HepG2 (cell line): ENCODE measurements around the gene ZBTB44. TPM values are rescaled to one million over a fixed set of nuclear protein-coding genes. Genes with fewer than 3 reads are reported as not detected.

Experiments used
- ATAC-seq: fragments of 200-7000 bp; cut with Tn5 transposase; 3 replicates; pipeline ENCODE4 v1.9.1; 2020; ENCODE audit warnings: mild to moderate bottlenecking, moderate library complexity
- BruUV-seq: library from RNA; stranded (reverse); fragments of 400-500 nt; replicated peaks from 2 replicates; lab custom pipeline; 2021; lab: Mats Ljungman, UMichigan
- CTCF ChIA-PET: fragments of 300-600 bp; formaldehyde crosslinking; extraction: SDS; loops from one replicate; lab custom pipeline; 2021; ENCODE audit warnings: low total read pairs, inconsistent platforms, low intra/inter-chr PET ratio; lab: Yijun Ruan, JAX
- POLR2A ChIA-PET: fragments of 350-600 bp; sonication (Branson Sonifier 250); formaldehyde crosslinking; loops from one replicate; lab custom pipeline; 2020; ENCODE audit warnings: antibody characterized with exemption, inconsistent platforms; lab: Yijun Ruan, JAX
- DNase-seq: peaks from one replicate; pipeline ENCODE4 v3.0.0-alpha.2; 2015; ENCODE audit warnings: low spot score
- FAIRE-seq: peaks from 3 replicates; lab custom pipeline; 2011; peaks lifted over from hg19 to GRCh38; lab: Jason Lieb, UNC
- H2AFZ ChIP-seq: one replicate; pipeline ENCODE4 v1.6.1; 2011; ENCODE audit warnings: low read length, inconsistent platforms
- H3K27ac ChIP-seq: fragments of 300-600 bp; 3 replicates; pipeline ENCODE4 v1.8.0; 2011; ENCODE audit warnings: mixed run types, mild to moderate bottlenecking, mixed read lengths, low read length, inconsistent platforms; ENCODE audit not compliant: insufficient read depth; ENCODE audit errors: extremely low read length
- H3K27me3 ChIP-seq, 2 experiments: fragments of 200-600 bp in 1 of 2; 2 replicates in 1 of 2; 3 replicates in 1 of 2; pipeline versions ENCODE4 v1.6.0 to v1.8.0; 2011; ENCODE audit warnings: low read length in 2 of 2, mild to moderate bottlenecking in 2 of 2, moderate library complexity in 2 of 2, inconsistent platforms in 1 of 2; ENCODE audit not compliant: insufficient read depth in 2 of 2, control insufficient read depth in 1 of 2
- H3K36me3 ChIP-seq, 2 experiments: fragments of 200-600 bp in 1 of 2; replicated peaks in 1 of 2; 2 replicates in 1 of 2; 3 replicates in 1 of 2; pipeline versions ENCODE4 v1.5.1 to v1.8.0; 2011; ENCODE audit warnings: low read length in 2 of 2, inconsistent platforms in 1 of 2; ENCODE audit not compliant: insufficient read depth in 2 of 2, control insufficient read depth in 1 of 2
- H3K4me1 ChIP-seq: 2 replicates; pipeline ENCODE4 v1.5.1; 2012; ENCODE audit warnings: low read length, inconsistent platforms; ENCODE audit not compliant: insufficient read depth
- H3K4me2 ChIP-seq: 2 replicates; pipeline ENCODE4 v1.6.0; 2011; ENCODE audit warnings: low read depth, low read length, inconsistent platforms
- H3K4me3 ChIP-seq, 3 experiments: fragments of 200-600 bp in 1 of 3; sonication (generic), shearing (Covaris generic) in 1 of 3; replicated peaks in 1 of 3; 2 replicates each; pipeline ENCODE4 v1.5.1; 2011 to 2016; ENCODE audit warnings: low read length in 3 of 3, inconsistent platforms in 2 of 3, low read depth in 2 of 3, mild to moderate bottlenecking in 2 of 3, control low read depth in 1 of 3, mixed read lengths in 1 of 3; ENCODE audit not compliant: insufficient read depth in 1 of 3
- H3K79me2 ChIP-seq: one replicate; pipeline ENCODE4 v1.6.1; 2011; ENCODE audit warnings: low read length, inconsistent platforms; ENCODE audit not compliant: insufficient read depth
- H3K9ac ChIP-seq: 2 replicates; pipeline ENCODE4 v1.6.0; 2011; ENCODE audit warnings: mild to moderate bottlenecking, low read depth, low read length, inconsistent platforms; ENCODE audit not compliant: insufficient read depth
- H3K9me3 ChIP-seq: 2 replicates; pipeline ENCODE4 v1.5.1; 2012; ENCODE audit warnings: mild to moderate bottlenecking, low read length
- H4K20me1 ChIP-seq: 2 replicates; pipeline ENCODE4 v1.6.0; 2011; ENCODE audit warnings: inconsistent platforms, mild to moderate bottlenecking, low read length, moderate library complexity; ENCODE audit not compliant: insufficient read depth
- FOXO4 ChIP-seq: sonication (generic); formaldehyde crosslinking; conservative IDR thresholded peaks from 2 replicates; pipeline ENCODE4 v1.8.1; 2023; ENCODE audit warnings: missing genetic modification reagents
- GATAD2A ChIP-seq: IDR thresholded peaks from 2 replicates; pipeline ENCODE4 v1.6.1; 2016
- HOXA3 ChIP-seq: sonication (generic); formaldehyde crosslinking; IDR thresholded peaks from 2 replicates; pipeline ENCODE4 v1.5.0; 2020; ENCODE audit warnings: missing genetic modification reagents
- KLF6 ChIP-seq: IDR thresholded peaks from 2 replicates; pipeline ENCODE4 v1.8.0; 2016; ENCODE audit warnings: missing biosample characterization, missing genetic modification reagents
- LCORL ChIP-seq, 2 experiments: fragments of 450-650 bp in 1 of 2; sonication (generic) in 1 of 2; formaldehyde crosslinking in 1 of 2; IDR thresholded peaks; 2 replicates each; pipeline versions ENCODE4 v1.5.0 to v1.6.1; 2017 to 2020; ENCODE audit warnings: antibody characterized with exemption in 1 of 2, missing genetic modification reagents in 1 of 2
- MTA3 ChIP-seq: sonication (generic); formaldehyde crosslinking; IDR thresholded peaks from 2 replicates; pipeline ENCODE4 v1.4.0; 2020; ENCODE audit warnings: missing genetic modification reagents
- PAXIP1 ChIP-seq: sonication (generic); formaldehyde crosslinking; conservative IDR thresholded peaks from 2 replicates; pipeline ENCODE4 v1.4.0; 2020; ENCODE audit warnings: mild to moderate bottlenecking, missing genetic modification reagents, moderate library complexity
- PREB ChIP-seq: sonication (generic); formaldehyde crosslinking; IDR thresholded peaks from 2 replicates; pipeline ENCODE4 v1.4.0; 2020; ENCODE audit warnings: missing genetic modification reagents
- ZNF432 ChIP-seq: sonication (generic); formaldehyde crosslinking; IDR thresholded peaks from 2 replicates; pipeline ENCODE4 v1.5.0; 2020; ENCODE audit warnings: missing genetic modification reagents, mild to moderate bottlenecking, borderline replicate concordance
- ZNF670 ChIP-seq: sonication (generic); formaldehyde crosslinking; IDR thresholded peaks from 2 replicates; pipeline ENCODE4 v1.8.0; 2022; ENCODE audit warnings: mild to moderate bottlenecking, missing genetic modification reagents, borderline replicate concordance
- ZNF710 ChIP-seq: sonication (generic); formaldehyde crosslinking; IDR thresholded peaks from 2 replicates; pipeline ENCODE4 v1.5.0; 2020; ENCODE audit warnings: mild to moderate bottlenecking, missing genetic modification reagents, borderline replicate concordance
- ZNF83 ChIP-seq: sonication (generic); formaldehyde crosslinking; IDR thresholded peaks from 2 replicates; pipeline ENCODE4 v1.4.0; 2020; ENCODE audit warnings: missing genetic modification reagents, mild to moderate bottlenecking, borderline replicate concordance
- WGBS: methylation state at CpG from one replicate; pipeline ENCODE4 v1.1.6; 2017; ENCODE audit warnings: low lambda C conversion rate; 5-methylcytosine and 5-hydroxymethylcytosine counted together
- in situ Hi-C: cut with HindIII; loops from 2 replicates; pipeline ENCODE4 v1.10.0; 2017; ENCODE audit warnings: low pct_unique_long_range_greater_than_20kb; ENCODE audit not compliant: extremely low pct_ligation_motif_present
- intact Hi-C: fragments of 100-400 bp; cut with micrococcal nuclease; formaldehyde crosslinking; loops from one replicate; pipeline ENCODE4 v1.10.0; 2022; ENCODE audit not compliant: unreplicated experiment
- polyA plus RNA-seq, 8 experiments: library from polyadenylated mRNA; depleted of rRNA in 3 of 8; stranded (reverse) in 7 of 8; unstranded in 1 of 8; fragments of >200 nt; fragmentation: Illumina TruSeq in 4 of 8; extraction: Trizol in 4 of 8; gene quantifications; 2 replicates each; pipeline versions ENCODE4 v1.2.1 to v1.2.3, GENCODE V29; 2011 to 2016; ENCODE audit warnings: low read depth in 4 of 8, missing spikeins in 1 of 8, mixed read lengths in 1 of 8; ENCODE audit not compliant: insufficient read depth in 1 of 8
- total RNA-seq, 5 experiments: library from RNA; depleted of rRNA; stranded (reverse); fragments of >200 nt; fragmentation: Illumina TruSeq; extraction: Trizol; gene quantifications; 2 replicates each; pipeline ENCODE4 v1.2.3, GENCODE V29; 2016; ENCODE audit warnings: low read depth in 1 of 5

Gene ZBTB44
- total and polyA plus RNA-seq, 2 of the 13 experiments (the other 11 are each of a cell fraction or from before 2014, with no cell fraction given), result 22.8 to 23.6 TPM

GRCh38 chr11:130189492-130190210, 125.1 kb downstream of the ZBTB44 start:
- no TSS peak for BruUV-seq
- 0 out of 2 replicates have a peak overlapping the region, but pooled peaks have one; percentile 36 for H3K4me2 ChIP-seq
- TF ChIP-seq PAXIP1 (CRISPR knock-in tag) (0 out of 2 replicates have a peak, but pooled peaks have one; percentile 20), ZNF670 (CRISPR knock-in tag) (no peak), MTA3 (CRISPR knock-in tag) (no peak), GATAD2A (CRISPR knock-in tag) (no peak), LCORL (IDR thresholded peaks at IDR 0.05) (no peak), LCORL (CRISPR knock-in tag; IDR thresholded peaks at IDR 0.05) (peak; percentile 54; the same call in 1 of the 2 replicates), FOXO4 (CRISPR knock-in tag) (no peak), KLF6 (CRISPR knock-in tag) (no peak), ZNF83 (no peak), HOXA3 (CRISPR knock-in tag) (peak; percentile 56), ZNF432 (CRISPR knock-in tag) (no peak), ZNF710 (CRISPR knock-in tag) (peak; percentile 25; the same call in 1 of the 2 replicates), PREB (CRISPR knock-in tag) (no peak)

More at GRCh38 chr11:130189492-130190210, 125.1 kb downstream of the ZBTB44 start:
- no peak overlapping the region for H3K27ac ChIP-seq
- no peak overlapping the region for H3K4me3 ChIP-seq
- 87% methylated on average over 13 of the region's 32 CpGs for WGBS
- H3K36me3 ChIP-seq, result no peaks in the 10 kb centered on the region
- ChIA-PET CTCF (no interaction called here), POLR2A (no interaction called here)
- in situ Hi-C loops (no loop called here), intact Hi-C loops (no loop called here)
- H3K79me2 ChIP-seq, result no peaks in the 10 kb centered on the region
- no peaks in the 10 kb centered on the region for H4K20me1 ChIP-seq
- no peaks in the 10 kb centered on the region for H3K9me3 ChIP-seq
- no peak for FAIRE-seq
- H3K4me1 ChIP-seq, result peaks cover 50% of the 10 kb centered on the region
- no peaks in the 10 kb centered on the region for H3K27me3 ChIP-seq
- ATAC-seq, result peak; percentile 10; the same call in 2 of the 3 replicates
- DNase-seq, result no peak
- no peak overlapping the region for H2AFZ ChIP-seq
- no peak overlapping the region for H3K9ac ChIP-seq
